ENCODE measurements around the gene CLDN14. TPM values are rescaled to one million over a fixed set of nuclear protein-coding genes. Genes with fewer than 3 reads are reported as not detected.

CLDN14 gene
- total RNA-seq, 1 experiment from 2014 or later, result not detected

GRCh38 chr21:36420571-36421339 lies 59.2 kb downstream of the CLDN14 start:
- in situ Hi-C loops (cut with HindIII; ENCODE audit: low sequenced_read_pairs), result no loop called here

GRCh38 chr21:36419996-36420395 lies 59.9 kb downstream of the CLDN14 start:
- in situ Hi-C loops (cut with HindIII; ENCODE audit: low sequenced_read_pairs), result no loop called here
- DNase-seq (ENCODE audit: low spot score), result peak; percentile 79

More at GRCh38 chr21:36420571-36421339, 59.2 kb downstream of the CLDN14 start:
- no peak for DNase-seq (ENCODE audit: low spot score)

DNA sequence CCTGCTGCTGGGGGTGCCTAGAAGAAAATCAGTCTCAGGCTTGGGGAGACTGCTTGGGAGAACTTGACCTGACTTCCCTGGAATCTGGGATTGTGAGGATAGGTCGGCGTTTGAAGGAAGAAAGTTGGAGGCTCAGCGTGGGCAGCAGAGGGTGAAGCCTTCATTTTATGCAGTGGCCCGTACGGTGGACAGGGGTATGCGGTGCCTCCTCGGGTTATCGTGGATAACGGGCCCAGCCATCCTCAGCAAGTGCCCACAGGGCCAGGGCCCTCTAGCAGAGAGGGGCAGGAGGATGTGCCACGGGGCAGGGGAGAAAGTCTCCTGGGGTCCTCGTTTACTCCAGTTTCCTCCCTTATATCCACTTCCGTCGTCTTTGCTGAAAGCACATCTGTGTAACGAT lies 60.7 kb downstream of the CLDN14 start:
- in situ Hi-C loops (cut with HindIII; ENCODE audit: low sequenced_read_pairs), result no loop called here
- DNase-seq (ENCODE audit: low spot score), result no peak

GRCh38 chr21:36415375-36415774 lies 64.5 kb downstream of the CLDN14 start:
- no peak for DNase-seq (ENCODE audit: low spot score)
- in situ Hi-C loops (cut with HindIII; ENCODE audit: low sequenced_read_pairs), result no loop called here

DNA sequence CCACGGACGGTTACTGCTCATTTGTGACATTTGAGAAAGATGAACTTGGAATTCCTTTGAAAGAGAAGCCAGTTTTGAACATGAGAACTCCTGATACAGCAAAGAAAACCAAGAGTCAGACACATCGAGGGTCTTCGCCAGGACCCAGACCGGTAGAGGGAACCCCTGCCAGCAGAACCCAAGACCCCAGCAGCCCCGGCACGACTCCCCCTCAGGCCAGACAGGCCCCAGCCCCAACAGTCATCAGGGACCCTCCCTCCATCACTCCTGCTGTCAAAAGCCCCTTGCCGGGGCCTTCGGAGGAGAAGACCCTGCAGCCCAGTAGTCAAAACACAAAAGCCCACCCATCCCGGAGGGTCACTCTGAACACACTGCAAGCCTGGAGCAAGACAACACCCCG lies 67.0 kb downstream of the CLDN14 start:
- in situ Hi-C loops (cut with HindIII; ENCODE audit: low sequenced_read_pairs), result no loop called here
- no peak for DNase-seq (ENCODE audit: low spot score)

DNA sequence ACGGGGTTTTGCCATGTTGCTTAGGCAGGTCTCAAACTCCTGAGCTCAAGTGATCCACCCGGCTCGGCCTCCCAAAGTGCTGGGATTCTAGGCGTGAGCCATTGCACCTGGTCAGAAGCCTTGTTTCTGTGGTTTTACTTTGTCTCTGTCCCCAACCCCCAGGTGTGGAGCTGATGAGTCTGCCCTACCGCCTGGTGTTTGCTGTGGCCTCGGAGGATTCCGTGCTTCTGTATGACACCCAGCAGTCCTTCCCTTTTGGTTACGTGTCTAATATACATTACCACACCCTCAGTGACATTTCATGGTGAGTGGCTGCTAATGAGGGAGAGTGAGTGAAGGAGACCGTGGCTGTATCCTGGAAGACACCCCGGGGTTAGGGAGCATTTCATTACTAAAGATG lies 68.6 kb downstream of the CLDN14 start:
- in situ Hi-C loops (cut with HindIII; ENCODE audit: low sequenced_read_pairs), result no loop called here
- DNase-seq (ENCODE audit: low spot score), result no peak

Other genes with a start within 250 kb of the CLDN14 start
- 21.8 and 31.9 TPM in 2 replicates for gene MORC3, start 159.9 kb downstream of the CLDN14 start, total RNA-seq (2014; rRNA removed; shearing (Covaris generic))
- 8.6 and 18.1 TPM in 2 replicates for gene CHAF1B, start 94.7 kb downstream of the CLDN14 start, total RNA-seq (2014; rRNA removed; shearing (Covaris generic))
- gene SIM2, start 219.0 kb upstream of the CLDN14 start, total RNA-seq (2014; rRNA removed; shearing (Covaris generic)), result 2.0 and 4.7 TPM in 2 replicates

Data from G401 (cell line).